ENCODE data around the gene IQCE. TPM values are rescaled to one million over a fixed set of nuclear protein-coding genes. Genes with fewer than 3 reads are reported as not detected.

Gene IQCE
- total and polyA plus RNA-seq, 4 experiments from 2014 or later = 0.81 to 9.4 (median 5.9) TPM

- CTCF ChIA-PET (ENCODE audit: partially characterized antibody) = interaction anchor here (1.1 kb wide), 1 partner anchor 52 kb away, joined by 3 read pairs; no protein-coding TSS in a partner anchor
- no peak overlapping the region for H3K4me3 Mint-ChIP-seq
- H3K4me1 Mint-ChIP-seq = peaks cover 0 to 3% (median 0%) of the 10 kb centered on the region in 4 donors
- Histone ChIP-seq H3K36me3 (ENCODE audit: insufficient read depth, low read length) (no peaks in the 10 kb centered on the region), H3K27me3 (ENCODE audit: insufficient read depth, low read length) (no peaks in the 10 kb centered on the region), H3K9me3 (ENCODE audit: control insufficient read depth in 1 of 2, low read length in 2 of 2) (no peaks in the 10 kb centered on the region), H3K27ac (ENCODE audit: low read depth, low read length) (no peak overlapping the region), H3K4me1 (ENCODE audit: insufficient read depth, low read length) (no peaks in the 10 kb centered on the region), H3K4me3 (ENCODE audit: low read length in 2 of 2) (no peak overlapping the region)
- H3K36me3 Mint-ChIP-seq = peaks cover 0 to 4% of the 10 kb centered on the region in 2 donors
- POLR2A ChIA-PET (ENCODE audit: partially characterized antibody) = no interaction called here
- intact Hi-C loops (cut with micrococcal nuclease) = no loop called here
- H3K9me3 Mint-ChIP-seq = no peaks in the 10 kb centered on the region
- no peak for DNase-seq
- H3K27me3 Mint-ChIP-seq = no peaks in the 10 kb centered on the region
- no peak overlapping the region for H3K27ac Mint-ChIP-seq
Measured at GRCh38 chr7:2657920-2658671, 99.3 kb downstream of the IQCE start.

DNA sequence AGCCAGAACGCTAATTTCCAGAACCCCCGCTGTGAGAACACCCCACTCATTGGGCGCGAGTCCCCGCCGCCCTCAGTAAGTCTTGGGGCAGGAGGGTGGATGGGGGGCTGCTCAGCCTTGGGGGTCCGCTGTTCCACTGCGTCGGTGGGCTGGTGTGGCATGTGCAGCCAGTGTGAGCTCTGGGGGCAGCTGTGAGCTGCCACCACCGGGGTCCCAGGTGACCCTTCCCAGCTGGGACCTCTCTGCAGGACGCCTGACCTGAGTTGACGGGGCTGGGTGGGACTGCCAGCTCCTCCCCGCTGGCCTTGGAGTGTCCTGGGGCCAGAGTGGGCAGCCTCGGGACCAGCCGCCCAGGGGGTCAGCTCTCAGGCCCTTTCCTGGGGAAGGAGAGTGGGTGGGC, 100.2 kb downstream of the IQCE start:
- no peaks in the 10 kb centered on the region for H3K27me3 Mint-ChIP-seq
- intact Hi-C loops (cut with micrococcal nuclease) = no loop called here
- Histone ChIP-seq H3K9me3 (ENCODE audit: control insufficient read depth in 1 of 2, low read length in 2 of 2) (no peaks in the 10 kb centered on the region), H3K27me3 (ENCODE audit: insufficient read depth, low read length) (no peaks in the 10 kb centered on the region), H3K27ac (ENCODE audit: low read depth, low read length) (no peak overlapping the region), H3K36me3 (ENCODE audit: insufficient read depth, low read length) (no peaks in the 10 kb centered on the region), H3K4me3 (ENCODE audit: low read length in 2 of 2) (no peak overlapping the region), H3K4me1 (ENCODE audit: insufficient read depth, low read length) (no peaks in the 10 kb centered on the region)
- H3K27ac Mint-ChIP-seq = no peak overlapping the region
- H3K9me3 Mint-ChIP-seq = no peaks in the 10 kb centered on the region
- peaks cover 0 to 4% of the 10 kb centered on the region in 2 donors for H3K36me3 Mint-ChIP-seq
- ChIA-PET POLR2A (ENCODE audit: partially characterized antibody) (no interaction called here), CTCF (ENCODE audit: partially characterized antibody) (interaction anchor here (1.1 kb wide), 1 partner anchor 51 kb away, joined by 3 read pairs; no protein-coding TSS in a partner anchor)
- no peak overlapping the region for H3K4me3 Mint-ChIP-seq
- peaks cover 0 to 3% (median 0%) of the 10 kb centered on the region in 4 donors for H3K4me1 Mint-ChIP-seq
- DNase-seq = no peak

DNA sequence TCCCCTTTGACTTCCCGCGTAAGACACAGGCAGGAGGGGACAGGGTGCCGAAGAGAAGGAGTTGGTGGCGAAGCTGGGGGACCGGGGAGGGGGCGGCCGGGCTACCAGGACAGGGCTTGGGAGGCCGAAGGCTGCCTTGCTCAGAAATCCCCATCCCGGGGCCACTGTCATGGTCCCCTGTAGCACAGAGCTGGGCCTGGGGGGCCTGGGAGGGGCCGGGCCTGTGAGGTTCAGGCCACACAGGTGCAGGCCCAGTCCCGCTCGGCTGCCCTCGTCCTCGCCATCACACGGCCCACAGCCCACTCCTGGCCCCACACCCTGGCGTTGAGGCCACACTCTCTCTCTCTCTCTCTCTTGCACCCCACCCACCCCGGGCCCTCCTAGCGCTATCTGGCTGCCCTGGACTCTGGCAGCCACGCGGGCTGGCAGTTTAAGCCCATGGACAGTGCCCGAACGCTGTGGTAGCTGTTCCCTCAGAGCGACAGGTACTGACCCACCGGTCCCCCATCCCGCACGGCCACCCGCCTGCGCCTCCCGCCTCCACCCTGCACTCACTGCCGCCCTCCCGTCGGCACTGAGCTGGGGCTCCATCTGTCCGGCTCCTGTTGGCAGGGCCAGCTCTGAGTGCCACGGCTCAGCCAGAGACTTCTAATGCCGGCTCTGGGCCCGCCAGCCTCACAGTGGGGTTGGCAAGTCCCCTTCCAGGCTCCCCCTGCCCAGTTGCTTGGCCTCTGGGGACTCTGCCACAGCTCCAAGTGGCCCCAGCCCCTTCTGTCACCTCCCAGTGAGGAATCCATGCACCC, 101.0 kb downstream of the IQCE start:
- H3K27me3 Mint-ChIP-seq = no peaks in the 10 kb centered on the region
- Histone ChIP-seq H3K4me1 (ENCODE audit: insufficient read depth, low read length) (no peaks in the 10 kb centered on the region), H3K36me3 (ENCODE audit: insufficient read depth, low read length) (no peaks in the 10 kb centered on the region), H3K4me3 (ENCODE audit: low read length in 2 of 2) (no peak overlapping the region), H3K27ac (ENCODE audit: low read depth, low read length) (no peak overlapping the region), H3K27me3 (ENCODE audit: insufficient read depth, low read length) (no peaks in the 10 kb centered on the region), H3K9me3 (ENCODE audit: control insufficient read depth in 1 of 2, low read length in 2 of 2) (no peaks in the 10 kb centered on the region)
- intact Hi-C loops (cut with micrococcal nuclease) = no loop called here
- ChIA-PET POLR2A (ENCODE audit: partially characterized antibody) (no interaction called here), CTCF (ENCODE audit: partially characterized antibody) (interaction anchor here (1.1 to 1.2 kb wide), 2 partner anchors 14 to 50 kb away, joined by 3 read pairs; no protein-coding TSS in a partner anchor)
- no peaks in the 10 kb centered on the region for H3K9me3 Mint-ChIP-seq
- H3K36me3 Mint-ChIP-seq = peaks cover 0 to 4% of the 10 kb centered on the region in 2 donors
- H3K4me3 Mint-ChIP-seq = no peak overlapping the region
- peaks cover 0 to 3% (median 0%) of the 10 kb centered on the region in 4 donors for H3K4me1 Mint-ChIP-seq
- DNase-seq = no peak
- no peak overlapping the region for H3K27ac Mint-ChIP-seq

DNA sequence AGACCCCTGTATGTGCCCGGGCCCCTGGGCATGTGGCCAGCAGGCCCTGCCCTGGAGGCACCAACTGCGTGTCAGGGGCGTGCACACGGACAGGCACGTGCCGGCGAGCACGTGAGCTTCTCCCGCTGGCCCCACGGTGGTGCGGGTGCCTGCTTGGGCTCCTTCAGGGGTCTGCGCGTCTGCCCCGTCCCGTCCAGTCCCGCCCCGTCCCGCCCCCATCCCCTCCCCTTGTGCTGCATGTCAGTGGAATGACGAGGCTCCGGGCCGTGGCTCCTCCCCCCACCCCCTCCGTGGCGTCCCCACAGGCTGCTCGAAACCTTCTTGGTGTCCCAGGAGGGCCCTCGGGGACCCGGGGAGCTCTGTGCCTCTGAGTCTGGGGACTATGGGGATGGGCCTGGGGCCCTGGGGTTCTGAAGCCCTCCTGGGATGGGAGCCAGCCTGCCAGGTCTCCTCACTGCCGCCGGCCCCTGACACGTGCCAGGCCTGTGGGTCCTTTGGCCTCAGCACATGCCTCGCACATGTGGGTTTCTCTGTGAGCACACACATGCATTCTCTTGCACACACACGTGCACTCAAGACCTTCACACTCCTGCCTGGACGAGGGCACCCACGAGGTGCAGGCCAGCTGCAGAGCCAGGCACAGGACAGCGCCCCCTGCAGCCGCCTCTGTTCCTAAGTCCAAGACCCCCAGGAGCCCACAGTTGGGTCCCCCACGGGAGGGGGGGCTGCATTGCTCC, 101.7 kb downstream of the IQCE start:
- H3K4me3 Mint-ChIP-seq = no peak overlapping the region
- Histone ChIP-seq H3K27ac (ENCODE audit: low read depth, low read length) (no peak overlapping the region), H3K4me3 (ENCODE audit: low read length in 2 of 2) (no peak overlapping the region), H3K36me3 (ENCODE audit: insufficient read depth, low read length) (no peaks in the 10 kb centered on the region), H3K27me3 (ENCODE audit: insufficient read depth, low read length) (no peaks in the 10 kb centered on the region), H3K9me3 (ENCODE audit: control insufficient read depth in 1 of 2, low read length in 2 of 2) (no peaks in the 10 kb centered on the region), H3K4me1 (ENCODE audit: insufficient read depth, low read length) (no peaks in the 10 kb centered on the region)
- peaks cover 0 to 4% of the 10 kb centered on the region in 2 donors for H3K36me3 Mint-ChIP-seq
- H3K27me3 Mint-ChIP-seq = no peaks in the 10 kb centered on the region
- peaks cover 0 to 3% (median 0%) of the 10 kb centered on the region in 4 donors for H3K4me1 Mint-ChIP-seq
- ChIA-PET CTCF (ENCODE audit: partially characterized antibody) (interaction anchor here (1.2 kb wide), 1 partner anchor 13 kb away, joined by 3 read pairs; no protein-coding TSS in a partner anchor), POLR2A (ENCODE audit: partially characterized antibody) (no interaction called here)
- intact Hi-C loops (cut with micrococcal nuclease) = no loop called here
- no peak overlapping the region for H3K27ac Mint-ChIP-seq
- no peaks in the 10 kb centered on the region for H3K9me3 Mint-ChIP-seq
- DNase-seq = no peak

DNA sequence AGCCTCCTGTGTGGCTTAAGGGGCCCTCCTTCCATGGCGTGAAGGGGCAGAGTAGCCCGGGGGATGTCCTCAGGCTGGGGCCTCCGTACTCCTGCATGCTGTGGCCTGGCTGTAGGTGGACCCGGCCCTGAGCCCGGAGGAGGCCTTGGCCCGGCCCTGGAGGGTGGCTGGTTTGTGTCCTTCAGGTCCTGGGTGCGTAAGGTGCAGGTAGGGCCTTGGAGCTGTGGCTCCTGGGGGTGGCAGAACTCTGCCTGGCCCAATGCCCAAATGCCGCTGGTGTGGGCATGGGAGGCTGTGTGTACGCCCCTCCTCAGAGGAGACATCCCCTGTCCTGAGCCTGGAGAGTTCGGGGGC, 102.3 kb downstream of the IQCE start:
- intact Hi-C loops (cut with micrococcal nuclease) = no loop called here
- Histone ChIP-seq H3K4me1 (ENCODE audit: insufficient read depth, low read length) (no peaks in the 10 kb centered on the region), H3K36me3 (ENCODE audit: insufficient read depth, low read length) (no peaks in the 10 kb centered on the region), H3K27ac (ENCODE audit: low read depth, low read length) (no peak overlapping the region), H3K27me3 (ENCODE audit: insufficient read depth, low read length) (no peaks in the 10 kb centered on the region), H3K4me3 (ENCODE audit: low read length in 2 of 2) (no peak overlapping the region), H3K9me3 (ENCODE audit: control insufficient read depth in 1 of 2, low read length in 2 of 2) (no peaks in the 10 kb centered on the region)
- Mint-ChIP-seq H3K4me3 (no peak overlapping the region), H3K4me1 (peaks cover 0 to 3% (median 0%) of the 10 kb centered on the region in 4 donors), H3K36me3 (peaks cover 0 to 4% of the 10 kb centered on the region in 2 donors), H3K27me3 (no peaks in the 10 kb centered on the region), H3K9me3 (no peaks in the 10 kb centered on the region), H3K27ac (no peak overlapping the region)
- DNase-seq = no peak
- POLR2A ChIA-PET (ENCODE audit: partially characterized antibody) = no interaction called here
- CTCF ChIA-PET (ENCODE audit: partially characterized antibody) = interaction anchor here (1.2 kb wide), 1 partner anchor 12 kb away, joined by 3 read pairs; no protein-coding TSS in a partner anchor

GRCh38 chr7:2661602-2662272, 103.0 kb downstream of the IQCE start:
- Histone ChIP-seq H3K4me3 (ENCODE audit: low read length in 2 of 2) (no peak overlapping the region), H3K9me3 (ENCODE audit: control insufficient read depth in 1 of 2, low read length in 2 of 2) (no peaks in the 10 kb centered on the region), H3K27ac (ENCODE audit: low read depth, low read length) (no peak overlapping the region), H3K36me3 (ENCODE audit: insufficient read depth, low read length) (no peaks in the 10 kb centered on the region), H3K4me1 (ENCODE audit: insufficient read depth, low read length) (no peaks in the 10 kb centered on the region), H3K27me3 (ENCODE audit: insufficient read depth, low read length) (no peaks in the 10 kb centered on the region)
- Mint-ChIP-seq H3K27ac (no peak overlapping the region), H3K36me3 (peaks cover 0 to 4% of the 10 kb centered on the region in 2 donors), H3K4me1 (peaks cover 0 to 3% (median 0%) of the 10 kb centered on the region in 4 donors), H3K27me3 (peaks cover 2 to 3% of the 10 kb centered on the region in 2 donors), H3K4me3 (no peak overlapping the region), H3K9me3 (no peaks in the 10 kb centered on the region)
- POLR2A ChIA-PET (ENCODE audit: partially characterized antibody) = no interaction called here
- DNase-seq = no peak
- CTCF ChIA-PET (ENCODE audit: partially characterized antibody) = no interaction called here
- intact Hi-C loops (cut with micrococcal nuclease) = no loop called here

Measured in CD4-positive, alpha-beta memory T cell (primary cell).